ENCODE measurements around the gene SMIM13.
"Not testable (repeated sequence)": the region's sequence is repeated elsewhere in the genome, so short reads cannot be mapped to it uniquely, and the experiment has no call there.

SMIM13 gene

GRCh38 chr6:11085758-11086435 lies 7.7 kb upstream of the SMIM13 start:
- DNase-seq = no peak

- DNase-seq = not testable (repeated sequence)
Observed at GRCh38 chr6:11087141-11087812, 6.4 kb upstream of the SMIM13 start.

GRCh38 chr6:11089695-11090094 lies 3.9 kb upstream of the SMIM13 start:
- no peak for DNase-seq

GRCh38 chr6:11091141-11091540 lies 2.5 kb upstream of the SMIM13 start:
- DNase-seq = not testable (repeated sequence)

GRCh38 chr6:11092668-11093375 lies 812 bp upstream of the SMIM13 start:
- no peak for DNase-seq

- DNase-seq = no peak
Observed at GRCh38 chr6:11093376-11093625, 333 bp upstream of the SMIM13 start.

GRCh38 chr6:11094411-11094851 lies 797 bp downstream of the SMIM13 start:
- peak; percentile 51 for DNase-seq

GRCh38 chr6:11094941-11095340 lies 1.3 kb downstream of the SMIM13 start:
- no peak for DNase-seq

GRCh38 chr6:11096109-11096508 lies 2.5 kb downstream of the SMIM13 start:
- peak; percentile 20 for DNase-seq

- DNase-seq = no peak
Observed at GRCh38 chr6:11097476-11097875, 3.8 kb downstream of the SMIM13 start.

GRCh38 chr6:11098004-11098403 lies 4.4 kb downstream of the SMIM13 start:
- no peak for DNase-seq

GRCh38 chr6:11101417-11101816 lies 7.8 kb downstream of the SMIM13 start:
- no peak for DNase-seq

GRCh38 chr6:11103065-11103464 lies 9.4 kb downstream of the SMIM13 start:
- DNase-seq = no peak

GRCh38 chr6:11108726-11109125 lies 15.1 kb downstream of the SMIM13 start:
- no peak for DNase-seq

- DNase-seq = no peak
Observed at GRCh38 chr6:11110921-11111768, 17.5 kb downstream of the SMIM13 start, which contains the start of gene ERVFRD-1. Gene ERVFRD-1, minus strand, starts transcription at chr6:11111725. Its CDS starts 6,415 bp downstream, at chr6:11105310.

- DNase-seq = peak; percentile 7
Observed at GRCh38 chr6:11111769-11112437, 18.3 kb downstream of the SMIM13 start.

- DNase-seq = no peak
Observed at GRCh38 chr6:11113038-11113437, 19.4 kb downstream of the SMIM13 start.

GRCh38 chr6:11115808-11116536 lies 22.3 kb downstream of the SMIM13 start:
- not testable (repeated sequence) for DNase-seq

GRCh38 chr6:11120271-11121005 lies 26.8 kb downstream of the SMIM13 start:
- DNase-seq = no peak

- DNase-seq = no peak
Observed at GRCh38 chr6:11121851-11122250, 28.2 kb downstream of the SMIM13 start.

GRCh38 chr6:11122380-11122779 lies 28.7 kb downstream of the SMIM13 start:
- DNase-seq = no peak
